Stomach (tissue), 4 donors: Measurements from ENCODE around the gene FERMT1.

Experiments used
- EP300 ChIP-seq: sonication (generic); formaldehyde crosslinking; IDR thresholded peaks from one replicate; pipeline ENCODE4 v1.6.1; 2017; ENCODE audit warnings: antibody characterized with exemption
- POLR2A ChIP-seq, 4 donors: fragments of 450-650 bp; IDR thresholded peaks; one replicate each; pipeline ENCODE4 v1.6.1; 2016; ENCODE audit warnings: antibody characterized with exemption in 4 of 4, control low read depth in 2 of 4, mild to moderate bottlenecking in 1 of 4, moderate library complexity in 1 of 4
- TF ChIP-seq, protein P1 (sequence below), 7 experiments: fragments of 450-650 bp in 4 of 7; fragments of 200-600 bp in 3 of 7; sonication (generic) in 3 of 7; IDR thresholded peaks; one replicate each; pipeline ENCODE4 v1.5.1; 2016 to 2019; ENCODE audit warnings: antibody characterized with exemption in 7 of 7, control low read depth in 2 of 7, mild to moderate bottlenecking in 1 of 7

GRCh38 chr20:6036213-6036612, 86.6 kb downstream of the FERMT1 start:
- TF ChIP-seq, protein P1, sequence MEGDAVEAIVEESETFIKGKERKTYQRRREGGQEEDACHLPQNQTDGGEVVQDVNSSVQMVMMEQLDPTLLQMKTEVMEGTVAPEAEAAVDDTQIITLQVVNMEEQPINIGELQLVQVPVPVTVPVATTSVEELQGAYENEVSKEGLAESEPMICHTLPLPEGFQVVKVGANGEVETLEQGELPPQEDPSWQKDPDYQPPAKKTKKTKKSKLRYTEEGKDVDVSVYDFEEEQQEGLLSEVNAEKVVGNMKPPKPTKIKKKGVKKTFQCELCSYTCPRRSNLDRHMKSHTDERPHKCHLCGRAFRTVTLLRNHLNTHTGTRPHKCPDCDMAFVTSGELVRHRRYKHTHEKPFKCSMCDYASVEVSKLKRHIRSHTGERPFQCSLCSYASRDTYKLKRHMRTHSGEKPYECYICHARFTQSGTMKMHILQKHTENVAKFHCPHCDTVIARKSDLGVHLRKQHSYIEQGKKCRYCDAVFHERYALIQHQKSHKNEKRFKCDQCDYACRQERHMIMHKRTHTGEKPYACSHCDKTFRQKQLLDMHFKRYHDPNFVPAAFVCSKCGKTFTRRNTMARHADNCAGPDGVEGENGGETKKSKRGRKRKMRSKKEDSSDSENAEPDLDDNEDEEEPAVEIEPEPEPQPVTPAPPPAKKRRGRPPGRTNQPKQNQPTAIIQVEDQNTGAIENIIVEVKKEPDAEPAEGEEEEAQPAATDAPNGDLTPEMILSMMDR (IDR thresholded peaks at IDR 0.05), result no peak
- TF ChIP-seq EP300, result no peak
- no peak for TF ChIP-seq POLR2A (IDR thresholded peaks at IDR 0.05)
